HG02970 (cell line): Measurements from ENCODE around the gene ATP6V0D1.
"Not testable (repeated sequence)": the region's sequence is repeated elsewhere in the genome, so short reads cannot be mapped to it uniquely, and the experiment has no call there.

ENCODE experiments used
- ATAC-seq: cut with Tn5 transposase; IDR thresholded peaks from one replicate; pipeline ENCODE4 v1.9.1; 2021; ENCODE audit warnings: mild to moderate bottlenecking, moderate library complexity, moderate number of reproducible peaks; ENCODE audit not compliant: unreplicated experiment, low FRiP score

The ATP6V0D1 gene

GRCh38 chr16:67504031-67505021 is 23.4 kb upstream of the ATP6V0D1 start:
- no peak for ATAC-seq

GRCh38 chr16:67499106-67499505 is 18.1 kb upstream of the ATP6V0D1 start:
- no peak for ATAC-seq

- ATAC-seq = no peak
Measured at GRCh38 chr16:67490335-67491096, 9.6 kb upstream of the ATP6V0D1 start.

- ATAC-seq = no peak
Measured at GRCh38 chr16:67489401-67490083, 8.6 kb upstream of the ATP6V0D1 start.

- ATAC-seq = not testable (repeated sequence)
Measured at GRCh38 chr16:67487561-67487960, 6.6 kb upstream of the ATP6V0D1 start.

GRCh38 chr16:67486805-67487204 is 5.8 kb upstream of the ATP6V0D1 start:
- ATAC-seq = no peak

GRCh38 chr16:67483731-67484525 is 3.0 kb upstream of the ATP6V0D1 start:
- ATAC-seq = no peak

- ATAC-seq = no peak
Measured at GRCh38 chr16:67483150-67483549, 2.2 kb upstream of the ATP6V0D1 start, which contains the start of gene AGRP. AGRP (minus strand) TSS chr16:67483547; CDS start chr16:67483398, 149 bp downstream.

- no peak for ATAC-seq
Measured at GRCh38 chr16:67482233-67482924, 1.4 kb upstream of the ATP6V0D1 start.

- ATAC-seq = no peak
Measured at GRCh38 chr16:67481561-67482232, 740 bp upstream of the ATP6V0D1 start.

- no peak for ATAC-seq
Measured at GRCh38 chr16:67477960-67478554, 2.9 kb downstream of the ATP6V0D1 start.

- ATAC-seq = no peak
Measured at GRCh38 chr16:67474551-67475455, 6.2 kb downstream of the ATP6V0D1 start.

GRCh38 chr16:67471758-67472384 is 9.1 kb downstream of the ATP6V0D1 start:
- ATAC-seq = no peak

- ATAC-seq = no peak
Measured at GRCh38 chr16:67470359-67470758, 10.6 kb downstream of the ATP6V0D1 start.

GRCh38 chr16:67468731-67469130 is 12.2 kb downstream of the ATP6V0D1 start:
- ATAC-seq = no peak

- no peak for ATAC-seq
Measured at GRCh38 chr16:67466581-67466980, 14.4 kb downstream of the ATP6V0D1 start.

- ATAC-seq = no peak
Measured at GRCh38 chr16:67464565-67464964, 16.4 kb downstream of the ATP6V0D1 start.
